T-helper 1 cell treated with Interleukin-12 subunit alpha and Interleukin-12 subunit beta and Interleukin-4 antibody, amounts not matched to agents 30 μg/mL and 1 μg/mL, for 36 hours (primary cell): Measurements from ENCODE around the gene TMCC3.

Experiments used
- H3K27ac Mint-ChIP-seq: one replicate; pipeline ENCODE4 v1.8.0; 2021; ENCODE audit warnings: mild to moderate bottlenecking, mixed read lengths
- H3K27me3 Mint-ChIP-seq: one replicate; pipeline ENCODE4 v1.8.0; 2021; ENCODE audit warnings: low read depth, mixed read lengths
- H3K36me3 Mint-ChIP-seq: one replicate; pipeline ENCODE4 v1.8.0; 2021; ENCODE audit warnings: low read depth, mixed read lengths
- H3K4me1 Mint-ChIP-seq: one replicate; pipeline ENCODE4 v1.8.0; 2021; ENCODE audit warnings: low read depth, mixed read lengths
- H3K4me3 Mint-ChIP-seq: one replicate; pipeline ENCODE4 v1.8.0; 2021; ENCODE audit warnings: mild to moderate bottlenecking, moderate library complexity, mixed read lengths
- H3K9me3 Mint-ChIP-seq: one replicate; pipeline ENCODE4 v1.8.0; 2021; ENCODE audit warnings: mixed read lengths

The TMCC3 gene

GRCh38 chr12:94634717-94635116 is 15.6 kb downstream of the TMCC3 start:
- H3K9me3 Mint-ChIP-seq = no peaks in the 10 kb centered on the region
- H3K27ac Mint-ChIP-seq = no peak overlapping the region
- peaks cover 3% of the 10 kb centered on the region for H3K4me1 Mint-ChIP-seq
- H3K36me3 Mint-ChIP-seq = no peaks in the 10 kb centered on the region
- H3K27me3 Mint-ChIP-seq = peaks cover 67% of the 10 kb centered on the region
- H3K4me3 Mint-ChIP-seq = no peak overlapping the region

- peaks cover 1% of the 10 kb centered on the region for H3K4me1 Mint-ChIP-seq
- H3K9me3 Mint-ChIP-seq = no peaks in the 10 kb centered on the region
- H3K4me3 Mint-ChIP-seq = no peak overlapping the region
- no peak overlapping the region for H3K27ac Mint-ChIP-seq
- H3K27me3 Mint-ChIP-seq = peaks cover 62% of the 10 kb centered on the region
- H3K36me3 Mint-ChIP-seq = no peaks in the 10 kb centered on the region
Measured at GRCh38 chr12:94633401-94633800, 17.0 kb downstream of the TMCC3 start.

GRCh38 chr12:94631058-94631457 is 19.3 kb downstream of the TMCC3 start:
- no peak overlapping the region for H3K4me3 Mint-ChIP-seq
- no peaks in the 10 kb centered on the region for H3K4me1 Mint-ChIP-seq
- H3K9me3 Mint-ChIP-seq = no peaks in the 10 kb centered on the region
- H3K27ac Mint-ChIP-seq = no peak overlapping the region
- no peaks in the 10 kb centered on the region for H3K36me3 Mint-ChIP-seq
- H3K27me3 Mint-ChIP-seq = peaks cover 43% of the 10 kb centered on the region

GRCh38 chr12:94628819-94629472 is 21.4 kb downstream of the TMCC3 start:
- Mint-ChIP-seq H3K27ac (no peak overlapping the region), H3K27me3 (peaks cover 28% of the 10 kb centered on the region), H3K4me1 (no peaks in the 10 kb centered on the region), H3K4me3 (no peak overlapping the region), H3K9me3 (no peaks in the 10 kb centered on the region), H3K36me3 (no peaks in the 10 kb centered on the region)

- Mint-ChIP-seq H3K27ac (no peak overlapping the region), H3K36me3 (no peaks in the 10 kb centered on the region), H3K27me3 (peaks cover 26% of the 10 kb centered on the region), H3K9me3 (no peaks in the 10 kb centered on the region), H3K4me1 (no peaks in the 10 kb centered on the region), H3K4me3 (no peak overlapping the region)
Measured at GRCh38 chr12:94628369-94628768, 22.0 kb downstream of the TMCC3 start.

- Mint-ChIP-seq H3K27me3 (peaks cover 10% of the 10 kb centered on the region), H3K4me3 (no peak overlapping the region), H3K36me3 (peaks cover 2% of the 10 kb centered on the region), H3K9me3 (no peaks in the 10 kb centered on the region), H3K4me1 (peaks cover 13% of the 10 kb centered on the region), H3K27ac (no peak overlapping the region)
Measured at GRCh38 chr12:94625531-94625930, 24.8 kb downstream of the TMCC3 start.

- peaks cover 4% of the 10 kb centered on the region for H3K27me3 Mint-ChIP-seq
- H3K4me3 Mint-ChIP-seq = no peak overlapping the region
- peaks cover 2% of the 10 kb centered on the region for H3K36me3 Mint-ChIP-seq
- H3K9me3 Mint-ChIP-seq = no peaks in the 10 kb centered on the region
- peaks cover 13% of the 10 kb centered on the region for H3K4me1 Mint-ChIP-seq
- no peak overlapping the region for H3K27ac Mint-ChIP-seq
Measured at GRCh38 chr12:94623161-94623920, 27.0 kb downstream of the TMCC3 start.

GRCh38 chr12:94622475-94622874 is 27.9 kb downstream of the TMCC3 start:
- H3K4me3 Mint-ChIP-seq = no peak overlapping the region
- H3K27ac Mint-ChIP-seq = peak overlapping the region; percentile 80
- H3K9me3 Mint-ChIP-seq = no peaks in the 10 kb centered on the region
- peaks cover 2% of the 10 kb centered on the region for H3K36me3 Mint-ChIP-seq
- peaks cover 3% of the 10 kb centered on the region for H3K27me3 Mint-ChIP-seq
- H3K4me1 Mint-ChIP-seq = peaks cover 13% of the 10 kb centered on the region

- Mint-ChIP-seq H3K27ac (peak overlapping the region; percentile 80), H3K9me3 (no peaks in the 10 kb centered on the region), H3K4me3 (peak overlapping the region; percentile 45), H3K36me3 (peaks cover 2% of the 10 kb centered on the region), H3K4me1 (peaks cover 13% of the 10 kb centered on the region), H3K27me3 (peaks cover 3% of the 10 kb centered on the region)
Measured at GRCh38 chr12:94621662-94622359, 28.5 kb downstream of the TMCC3 start.

GRCh38 chr12:94620621-94621020 is 29.7 kb downstream of the TMCC3 start:
- H3K4me1 Mint-ChIP-seq = peaks cover 13% of the 10 kb centered on the region
- no peak overlapping the region for H3K27ac Mint-ChIP-seq

GRCh38 chr12:94618995-94619695 is 31.2 kb downstream of the TMCC3 start:
- H3K36me3 Mint-ChIP-seq = peaks cover 2% of the 10 kb centered on the region
- peaks cover 4% of the 10 kb centered on the region for H3K27me3 Mint-ChIP-seq
- no peak overlapping the region for H3K4me3 Mint-ChIP-seq

More at GRCh38 chr12:94620621-94621020, 29.7 kb downstream of the TMCC3 start:
- no peaks in the 10 kb centered on the region for H3K9me3 Mint-ChIP-seq
- H3K36me3 Mint-ChIP-seq = peaks cover 2% of the 10 kb centered on the region
- peaks cover 3% of the 10 kb centered on the region for H3K27me3 Mint-ChIP-seq
- H3K4me3 Mint-ChIP-seq = no peak overlapping the region

GRCh38 chr12:94617101-94617500 is 33.3 kb downstream of the TMCC3 start:
- Mint-ChIP-seq H3K27me3 (peaks cover 3% of the 10 kb centered on the region), H3K4me3 (no peak overlapping the region), H3K27ac (no peak overlapping the region), H3K9me3 (no peaks in the 10 kb centered on the region), H3K36me3 (peaks cover 2% of the 10 kb centered on the region), H3K4me1 (peaks cover 10% of the 10 kb centered on the region)

More at GRCh38 chr12:94618995-94619695, 31.2 kb downstream of the TMCC3 start:
- no peak overlapping the region for H3K27ac Mint-ChIP-seq
- no peaks in the 10 kb centered on the region for H3K9me3 Mint-ChIP-seq
- peaks cover 13% of the 10 kb centered on the region for H3K4me1 Mint-ChIP-seq

- Mint-ChIP-seq H3K4me1 (peaks cover 2% of the 10 kb centered on the region), H3K4me3 (no peak overlapping the region), H3K27me3 (peaks cover 3% of the 10 kb centered on the region), H3K36me3 (no peaks in the 10 kb centered on the region), H3K27ac (no peak overlapping the region), H3K9me3 (no peaks in the 10 kb centered on the region)
Measured at GRCh38 chr12:94616203-94616729, 34.1 kb downstream of the TMCC3 start.
